Measurements from ENCODE around the gene SEMA4A.

The SEMA4A gene

DNA sequence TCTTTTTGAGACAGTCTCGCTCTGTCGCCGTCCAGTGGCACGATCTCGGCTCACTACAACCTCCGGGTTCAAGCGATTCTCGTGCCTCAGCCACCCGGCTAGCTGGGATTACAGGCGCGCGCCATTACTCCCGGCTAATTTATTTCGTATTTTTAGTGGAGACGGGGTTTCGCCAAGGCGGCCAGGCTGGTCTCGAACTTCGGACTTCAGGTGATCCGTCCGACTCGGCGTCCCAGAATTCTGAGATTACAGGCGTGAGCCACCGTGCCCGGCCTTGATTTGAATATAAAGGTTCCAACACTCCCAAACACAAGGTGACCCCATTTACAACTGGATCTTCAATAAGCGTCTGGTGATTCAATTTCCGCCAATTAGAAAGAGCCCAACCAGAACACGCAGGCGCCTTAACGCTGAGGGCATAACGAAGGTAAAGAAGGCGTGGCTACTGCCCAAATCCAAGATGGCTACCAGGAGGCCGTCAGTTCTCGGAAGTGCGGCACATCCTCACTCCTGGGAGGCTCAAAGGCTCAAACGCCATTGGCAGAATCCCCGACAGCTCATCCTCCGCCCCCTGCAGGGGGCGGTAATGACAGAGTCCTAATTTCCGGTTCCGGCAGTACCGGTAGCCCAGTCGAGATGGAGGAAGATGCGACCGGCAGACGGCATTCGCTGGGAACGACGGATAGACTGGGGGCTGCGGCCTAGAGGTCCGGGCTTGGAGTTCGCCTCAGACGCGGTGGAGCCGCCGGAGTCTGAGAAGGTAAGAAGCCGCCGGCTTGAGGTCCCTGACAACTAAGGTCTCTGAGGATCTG, 40.3 kb downstream of the SEMA4A start, which contains the start of gene SLC25A44:
TSS of gene SLC25A44 (plus strand) at position 617 of the 812 bp plus-strand sequence. CDS start 5,744 bp downstream, outside the sequence.
- H3K4me3 ChIP-seq (ENCODE audit: low read depth in 1 of 2, low read length in 2 of 2), result peak within 1 kb of the TSS; percentile 95 to 97
- H3K27me3 ChIP-seq (ENCODE audit: low read depth, low read length), result no peaks in the 10 kb centered on the region
- H3K9me3 ChIP-seq (ENCODE audit: control insufficient read depth in 1 of 2, low read length in 2 of 2), result no peaks in the 10 kb centered on the region
- H3K4me1 ChIP-seq (ENCODE audit: control insufficient read depth in 1 of 2, insufficient read depth in 2 of 2, low read length in 2 of 2), result peaks cover 0 to 19% of the 10 kb centered on the region in 2 donors
- H3K36me3 ChIP-seq (ENCODE audit: control insufficient read depth in 1 of 2, insufficient read depth in 2 of 2, low read length in 2 of 2), result no peaks in the 10 kb centered on the region
- peak within 1 kb of the TSS; percentile 84 for H3K27ac ChIP-seq (ENCODE audit: low read length)

DNA sequence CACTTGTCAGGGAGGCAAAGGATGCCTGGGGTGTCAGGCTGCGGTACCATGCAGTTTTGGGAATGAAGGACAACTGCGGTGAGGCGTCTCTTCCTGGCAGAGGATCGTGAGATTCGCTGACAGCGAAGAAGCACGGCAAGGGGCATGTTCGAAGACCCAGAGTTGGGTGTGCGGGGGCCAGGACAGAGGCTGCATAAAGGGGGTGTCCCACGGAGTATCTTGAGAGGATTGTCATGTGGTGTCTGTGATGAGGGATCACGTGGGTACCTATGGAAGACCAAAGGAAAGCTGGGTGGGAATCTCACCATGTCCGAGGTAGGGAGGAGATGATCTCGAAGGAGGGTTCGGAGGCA, 40.9 kb downstream of the SEMA4A start:
- Histone ChIP-seq H3K27me3 (ENCODE audit: low read depth, low read length) (no peaks in the 10 kb centered on the region), H3K4me3 (ENCODE audit: low read depth in 1 of 2, low read length in 2 of 2) (peak overlapping the region; percentile 95 to 97), H3K9me3 (ENCODE audit: control insufficient read depth in 1 of 2, low read length in 2 of 2) (no peaks in the 10 kb centered on the region), H3K4me1 (ENCODE audit: control insufficient read depth in 1 of 2, insufficient read depth in 2 of 2, low read length in 2 of 2) (peaks cover 0 to 19% of the 10 kb centered on the region in 2 donors), H3K36me3 (ENCODE audit: control insufficient read depth in 1 of 2, insufficient read depth in 2 of 2, low read length in 2 of 2) (no peaks in the 10 kb centered on the region), H3K27ac (ENCODE audit: low read length) (peak overlapping the region; percentile 84)

DNA sequence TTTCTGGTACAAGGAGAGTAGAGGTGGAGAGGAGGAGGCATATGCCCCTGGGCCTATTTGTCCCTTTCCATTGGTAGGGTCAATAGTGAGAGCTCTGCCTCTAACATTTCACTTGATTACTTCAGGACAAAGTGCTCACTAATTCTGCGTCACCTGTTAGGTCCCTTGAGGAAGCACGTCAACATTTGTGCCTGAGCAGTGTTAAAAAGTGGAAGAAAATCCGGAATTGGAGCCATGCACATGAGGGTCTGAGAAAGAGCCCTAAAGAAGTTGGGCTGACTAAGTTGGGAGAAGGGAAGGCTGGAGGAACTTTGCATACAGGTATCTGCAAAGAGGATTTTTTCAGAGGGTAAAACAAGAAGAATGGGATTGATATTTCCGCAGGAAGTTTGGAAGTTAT, 42.5 kb downstream of the SEMA4A start:
- Histone ChIP-seq H3K27ac (ENCODE audit: low read length) (no peak overlapping the region), H3K27me3 (ENCODE audit: low read depth, low read length) (no peaks in the 10 kb centered on the region), H3K36me3 (ENCODE audit: control insufficient read depth in 1 of 2, insufficient read depth in 2 of 2, low read length in 2 of 2) (peaks cover 8 to 9% of the 10 kb centered on the region in 2 donors), H3K4me1 (ENCODE audit: control insufficient read depth in 1 of 2, insufficient read depth in 2 of 2, low read length in 2 of 2) (peaks cover 0 to 19% of the 10 kb centered on the region in 2 donors), H3K9me3 (ENCODE audit: control insufficient read depth in 1 of 2, low read length in 2 of 2) (no peaks in the 10 kb centered on the region), H3K4me3 (ENCODE audit: low read depth in 1 of 2, low read length in 2 of 2) (no peak overlapping the region)

DNA sequence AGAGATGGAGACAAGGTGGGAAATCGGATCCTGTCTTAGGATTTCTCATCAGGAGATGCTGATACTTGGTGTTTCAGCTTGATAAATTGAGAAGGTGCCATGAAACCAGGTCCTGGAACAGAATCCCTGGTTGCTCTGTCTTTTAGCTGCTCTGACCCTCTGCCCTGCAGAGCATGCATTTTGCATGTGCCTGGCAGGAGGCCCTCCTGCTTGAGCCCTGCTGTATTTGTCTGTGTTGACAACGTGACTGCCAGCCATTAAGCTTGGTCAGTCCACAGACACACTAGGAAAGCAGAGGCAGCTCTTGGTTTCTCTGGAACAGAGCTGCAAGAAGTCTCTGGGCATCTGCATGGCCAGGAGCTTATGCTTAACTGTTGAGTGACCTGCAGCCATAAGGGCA, 43.1 kb downstream of the SEMA4A start:
- H3K9me3 ChIP-seq (ENCODE audit: control insufficient read depth in 1 of 2, low read length in 2 of 2), result no peaks in the 10 kb centered on the region
- no peak overlapping the region for H3K27ac ChIP-seq (ENCODE audit: low read length)
- peaks cover 8 to 9% of the 10 kb centered on the region in 2 donors for H3K36me3 ChIP-seq (ENCODE audit: control insufficient read depth in 1 of 2, insufficient read depth in 2 of 2, low read length in 2 of 2)
- peaks cover 0 to 19% of the 10 kb centered on the region in 2 donors for H3K4me1 ChIP-seq (ENCODE audit: control insufficient read depth in 1 of 2, insufficient read depth in 2 of 2, low read length in 2 of 2)
- H3K27me3 ChIP-seq (ENCODE audit: low read depth, low read length), result no peaks in the 10 kb centered on the region
- H3K4me3 ChIP-seq (ENCODE audit: low read depth in 1 of 2, low read length in 2 of 2), result no peak overlapping the region

DNA sequence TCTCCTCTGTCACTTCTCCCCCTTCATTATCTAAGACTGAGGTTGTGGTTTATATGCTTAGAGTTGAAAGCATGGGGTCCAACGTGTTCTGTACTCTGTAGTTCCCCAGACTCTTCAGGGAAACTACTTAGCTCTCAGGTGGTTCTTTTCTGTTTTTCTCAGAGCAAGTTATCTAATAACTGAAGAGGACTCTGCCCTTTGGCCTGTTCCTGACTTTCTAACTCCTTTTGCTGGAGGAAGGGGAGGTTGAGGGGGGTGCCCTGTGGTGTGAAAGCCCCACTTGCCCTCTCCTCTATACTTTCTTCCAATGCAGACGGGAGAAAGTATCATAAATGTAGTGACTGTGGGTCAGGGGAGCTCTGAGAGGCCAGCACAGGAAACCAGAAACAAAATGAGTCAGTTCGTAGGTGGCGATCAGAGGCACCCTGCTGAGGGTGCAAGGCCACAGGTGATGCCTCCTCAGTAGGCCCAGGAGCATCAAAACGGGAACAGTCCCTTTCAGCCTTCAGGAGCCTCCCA, 45.5 kb downstream of the SEMA4A start:
- no peaks in the 10 kb centered on the region for H3K9me3 ChIP-seq (ENCODE audit: control insufficient read depth in 1 of 2, low read length in 2 of 2)
- no peak overlapping the region for H3K4me3 ChIP-seq (ENCODE audit: low read depth in 1 of 2, low read length in 2 of 2)
- H3K27me3 ChIP-seq (ENCODE audit: low read depth, low read length), result no peaks in the 10 kb centered on the region
- peaks cover 0 to 14% of the 10 kb centered on the region in 2 donors for H3K4me1 ChIP-seq (ENCODE audit: control insufficient read depth in 1 of 2, insufficient read depth in 2 of 2, low read length in 2 of 2)
- H3K36me3 ChIP-seq (ENCODE audit: control insufficient read depth in 1 of 2, insufficient read depth in 2 of 2, low read length in 2 of 2), result peaks cover 8 to 17% of the 10 kb centered on the region in 2 donors
- no peak overlapping the region for H3K27ac ChIP-seq (ENCODE audit: low read length)

DNA sequence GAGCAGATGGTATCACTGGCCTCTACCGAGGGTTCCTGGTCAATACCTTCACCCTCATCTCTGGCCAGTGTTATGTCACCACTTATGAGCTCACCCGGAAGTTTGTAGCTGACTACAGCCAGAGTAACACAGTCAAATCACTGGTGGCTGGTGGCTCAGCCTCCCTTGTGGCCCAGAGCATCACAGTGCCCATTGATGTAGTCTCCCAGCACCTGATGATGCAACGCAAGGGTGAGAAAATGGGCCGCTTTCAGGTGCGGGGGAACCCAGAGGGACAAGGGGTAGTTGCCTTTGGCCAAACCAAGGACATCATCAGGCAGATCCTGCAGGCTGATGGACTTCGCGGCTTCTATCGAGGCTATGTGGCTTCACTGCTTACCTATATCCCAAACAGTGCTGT, 46.7 kb downstream of the SEMA4A start:
- H3K36me3 ChIP-seq (ENCODE audit: control insufficient read depth in 1 of 2, insufficient read depth in 2 of 2, low read length in 2 of 2), result peaks cover 8 to 17% of the 10 kb centered on the region in 2 donors

DNA sequence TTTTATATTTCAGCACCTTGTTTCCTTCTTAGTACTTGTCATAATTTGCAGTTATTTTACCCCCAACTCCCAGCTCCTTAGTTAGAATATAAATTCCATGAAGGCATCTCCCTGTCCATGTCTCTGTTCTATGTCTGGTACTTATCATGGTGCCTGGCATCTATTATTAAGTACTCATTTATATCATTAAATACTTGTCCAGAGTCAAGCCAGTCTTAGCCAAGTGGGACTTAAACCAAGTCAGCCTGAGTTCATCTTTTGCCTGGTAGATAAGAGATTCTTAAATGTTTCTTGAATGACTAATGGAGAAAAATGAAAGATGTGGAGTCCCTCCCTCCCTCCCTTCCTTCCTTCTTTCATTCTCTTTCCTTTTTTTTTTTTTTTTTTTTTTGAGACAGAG, 49.9 kb downstream of the SEMA4A start:
- H3K27ac ChIP-seq (ENCODE audit: low read length), result no peak overlapping the region

More for the DNA sequence above, 46.7 kb downstream of the SEMA4A start:
- no peak overlapping the region for H3K27ac ChIP-seq (ENCODE audit: low read length)
- no peak overlapping the region for H3K4me3 ChIP-seq (ENCODE audit: low read depth in 1 of 2, low read length in 2 of 2)
- no peaks in the 10 kb centered on the region for H3K9me3 ChIP-seq (ENCODE audit: control insufficient read depth in 1 of 2, low read length in 2 of 2)
- no peaks in the 10 kb centered on the region for H3K27me3 ChIP-seq (ENCODE audit: low read depth, low read length)
- H3K4me1 ChIP-seq (ENCODE audit: control insufficient read depth in 1 of 2, insufficient read depth in 2 of 2, low read length in 2 of 2), result peaks cover 0 to 7% of the 10 kb centered on the region in 2 donors

DNA sequence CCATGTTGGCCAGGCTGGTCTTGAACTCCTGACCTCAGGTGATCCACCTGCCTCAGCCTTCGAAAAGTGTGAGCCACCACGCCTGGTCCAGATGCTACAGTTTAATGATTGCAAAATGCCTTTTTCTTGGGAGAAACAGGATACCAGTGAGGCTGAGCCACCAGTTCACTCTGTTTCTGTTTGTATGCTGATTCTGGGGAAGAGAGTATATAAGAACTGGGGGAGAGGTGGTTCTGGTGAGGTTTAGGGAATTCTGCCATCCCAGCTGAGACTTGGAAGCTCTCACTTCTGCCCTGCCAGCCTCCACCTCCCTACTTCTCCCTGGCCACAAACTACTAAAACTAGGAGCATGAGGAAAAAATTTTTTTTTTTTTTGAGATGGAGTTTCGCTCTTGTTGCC, 51.3 kb downstream of the SEMA4A start:
- Histone ChIP-seq H3K27ac (ENCODE audit: low read length) (no peak overlapping the region), H3K27me3 (ENCODE audit: low read depth, low read length) (no peaks in the 10 kb centered on the region), H3K4me1 (ENCODE audit: control insufficient read depth in 1 of 2, insufficient read depth in 2 of 2, low read length in 2 of 2) (peaks cover 0 to 3% of the 10 kb centered on the region in 2 donors), H3K4me3 (ENCODE audit: low read depth in 1 of 2, low read length in 2 of 2) (no peak overlapping the region), H3K9me3 (ENCODE audit: control insufficient read depth in 1 of 2, low read length in 2 of 2) (no peaks in the 10 kb centered on the region), H3K36me3 (ENCODE audit: control insufficient read depth in 1 of 2, insufficient read depth in 2 of 2, low read length in 2 of 2) (peaks cover 27 to 32% of the 10 kb centered on the region in 2 donors)

More for the DNA sequence above, 49.9 kb downstream of the SEMA4A start:
- no peaks in the 10 kb centered on the region for H3K9me3 ChIP-seq (ENCODE audit: control insufficient read depth in 1 of 2, low read length in 2 of 2)
- H3K27me3 ChIP-seq (ENCODE audit: low read depth, low read length), result no peaks in the 10 kb centered on the region
- H3K4me1 ChIP-seq (ENCODE audit: control insufficient read depth in 1 of 2, insufficient read depth in 2 of 2, low read length in 2 of 2), result peaks cover 0 to 3% of the 10 kb centered on the region in 2 donors
- H3K4me3 ChIP-seq (ENCODE audit: low read depth in 1 of 2, low read length in 2 of 2), result no peak overlapping the region
- peaks cover 17 to 22% of the 10 kb centered on the region in 2 donors for H3K36me3 ChIP-seq (ENCODE audit: control insufficient read depth in 1 of 2, insufficient read depth in 2 of 2, low read length in 2 of 2)

DNA sequence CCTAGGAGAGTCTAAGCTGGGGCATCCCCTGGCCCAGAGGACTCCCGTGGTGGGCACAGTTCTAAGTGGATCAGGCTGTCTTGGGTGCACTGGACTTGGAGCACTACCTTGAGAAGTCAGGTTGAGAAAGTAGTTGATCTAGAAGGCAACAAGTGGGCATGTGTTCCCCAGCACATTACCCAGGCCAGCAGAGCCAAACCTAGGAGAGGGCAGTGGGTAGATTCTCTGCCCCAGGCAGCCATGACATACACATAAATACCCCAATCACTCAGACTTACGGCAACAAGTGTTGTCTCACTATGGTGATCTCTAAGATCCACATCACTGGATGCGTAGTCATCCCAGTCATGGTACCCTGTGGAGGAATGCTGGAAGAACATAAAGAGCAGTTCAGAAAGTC, 57.9 kb downstream of the SEMA4A start:
- Histone ChIP-seq H3K27me3 (ENCODE audit: low read depth, low read length) (no peaks in the 10 kb centered on the region), H3K36me3 (ENCODE audit: control insufficient read depth in 1 of 2, insufficient read depth in 2 of 2, low read length in 2 of 2) (peaks cover 21 to 38% of the 10 kb centered on the region in 2 donors)

DNA sequence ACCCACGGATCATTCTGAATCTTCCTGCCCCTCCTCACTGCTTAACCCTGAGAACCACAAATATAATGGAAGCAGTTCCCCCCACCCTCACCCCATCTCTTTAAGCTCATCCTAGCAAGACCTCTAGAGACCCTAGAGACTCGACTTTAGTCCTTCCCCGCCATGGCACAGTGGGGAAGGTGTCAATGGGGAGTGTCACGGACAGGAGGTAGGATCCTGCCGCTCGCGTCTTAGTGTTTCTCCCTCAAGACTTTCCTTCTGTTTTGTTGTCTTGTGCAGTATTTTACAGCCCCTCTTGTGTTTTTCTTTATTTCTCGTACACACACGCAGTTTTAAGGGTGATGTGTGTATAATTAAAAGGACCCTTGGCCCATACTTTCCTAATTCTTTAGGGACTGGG, 58.7 kb downstream of the SEMA4A start:
- H3K36me3 ChIP-seq (ENCODE audit: control insufficient read depth in 1 of 2, insufficient read depth in 2 of 2, low read length in 2 of 2), result peaks cover 21 to 32% of the 10 kb centered on the region in 2 donors

More for the DNA sequence above, 57.9 kb downstream of the SEMA4A start:
- Histone ChIP-seq H3K4me3 (ENCODE audit: low read depth in 1 of 2, low read length in 2 of 2) (no peak overlapping the region), H3K9me3 (ENCODE audit: control insufficient read depth in 1 of 2, low read length in 2 of 2) (no peaks in the 10 kb centered on the region), H3K27ac (ENCODE audit: low read length) (no peak overlapping the region), H3K4me1 (ENCODE audit: control insufficient read depth in 1 of 2, insufficient read depth in 2 of 2, low read length in 2 of 2) (peaks cover 0 to 15% of the 10 kb centered on the region in 2 donors)

DNA sequence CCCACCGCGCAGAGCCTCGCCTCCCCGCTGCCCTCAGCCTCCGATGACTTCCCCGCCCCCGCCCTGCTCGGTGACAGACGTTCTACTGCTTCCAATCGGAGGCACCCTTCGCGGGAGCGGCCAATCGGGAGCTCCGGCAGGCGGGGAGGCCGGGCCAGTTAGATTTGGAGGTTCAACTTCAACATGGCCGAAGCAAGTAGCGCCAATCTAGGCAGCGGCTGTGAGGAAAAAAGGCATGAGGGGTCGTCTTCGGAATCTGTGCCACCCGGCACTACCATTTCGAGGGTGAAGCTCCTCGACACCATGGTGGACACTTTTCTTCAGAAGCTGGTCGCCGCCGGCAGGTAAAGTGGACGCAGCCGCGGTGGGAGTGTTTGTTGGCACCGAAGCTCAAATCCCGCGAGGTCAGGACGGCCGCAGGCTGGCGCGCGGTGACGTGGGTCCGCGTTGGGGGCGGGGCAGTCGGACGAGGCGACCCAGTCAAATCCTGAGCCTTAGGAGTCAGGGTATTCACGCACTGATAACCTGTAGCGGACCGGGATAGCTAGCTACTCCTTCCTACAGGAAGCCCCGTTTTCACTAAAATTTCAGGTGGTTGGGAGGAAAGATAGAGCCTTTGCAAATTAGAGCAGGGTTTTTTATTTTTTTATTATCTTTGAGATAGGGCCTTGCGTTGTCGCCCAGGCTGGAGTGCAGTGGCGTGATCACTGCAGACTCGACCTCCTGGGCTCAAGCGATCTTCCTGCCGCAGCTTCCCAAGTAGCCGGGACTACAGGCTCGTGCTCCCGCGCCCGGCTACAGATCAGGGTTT, 59.7 kb downstream of the SEMA4A start, which contains the start of gene PMF1:
TSS of gene PMF1 (plus strand) at position 175 of the 811 bp plus-strand sequence. CDS start at position 184, 9 bp downstream.
- H3K36me3 ChIP-seq (ENCODE audit: control insufficient read depth in 1 of 2, insufficient read depth in 2 of 2, low read length in 2 of 2), result peaks cover 21 to 29% of the 10 kb centered on the region in 2 donors
- H3K9me3 ChIP-seq (ENCODE audit: control insufficient read depth in 1 of 2, low read length in 2 of 2), result no peaks in the 10 kb centered on the region
- H3K27ac ChIP-seq (ENCODE audit: low read length), result peak within 1 kb of the TSS; percentile 95
- peaks cover 6 to 15% of the 10 kb centered on the region in 2 donors for H3K4me1 ChIP-seq (ENCODE audit: control insufficient read depth in 1 of 2, insufficient read depth in 2 of 2, low read length in 2 of 2)
- H3K27me3 ChIP-seq (ENCODE audit: low read depth, low read length), result no peaks in the 10 kb centered on the region
- peak within 1 kb of the TSS; percentile 63 to 82 for H3K4me3 ChIP-seq (ENCODE audit: low read depth in 1 of 2, low read length in 2 of 2)

More for the DNA sequence above, 58.7 kb downstream of the SEMA4A start:
- Histone ChIP-seq H3K27me3 (ENCODE audit: low read depth, low read length) (no peaks in the 10 kb centered on the region), H3K9me3 (ENCODE audit: control insufficient read depth in 1 of 2, low read length in 2 of 2) (no peaks in the 10 kb centered on the region), H3K4me1 (ENCODE audit: control insufficient read depth in 1 of 2, insufficient read depth in 2 of 2, low read length in 2 of 2) (peaks cover 0 to 15% of the 10 kb centered on the region in 2 donors), H3K4me3 (ENCODE audit: low read depth in 1 of 2, low read length in 2 of 2) (peak overlapping the region; percentile 63 to 82), H3K27ac (ENCODE audit: low read length) (peak overlapping the region; percentile 95)
